Upper lobe of left lung (tissue), 4 donors: Measurements from ENCODE around the gene RPL5.

Experiments
- CTCF ChIP-seq, 6 experiments: fragments of 450-650 bp in 4 of 6; fragments of 200-600 bp in 2 of 6; sonication (generic) in 2 of 6; IDR thresholded peaks; one replicate each; pipeline ENCODE4 v1.5.1; 2016 to 2019; ENCODE audit warnings: antibody characterized with exemption in 6 of 6
- POLR2A ChIP-seq, 4 donors: fragments of 450-650 bp; IDR thresholded peaks; one replicate each; pipeline ENCODE4 v1.5.1; 2016 to 2017; ENCODE audit warnings: antibody characterized with exemption in 4 of 4, mild to moderate bottlenecking in 2 of 4

DNA sequence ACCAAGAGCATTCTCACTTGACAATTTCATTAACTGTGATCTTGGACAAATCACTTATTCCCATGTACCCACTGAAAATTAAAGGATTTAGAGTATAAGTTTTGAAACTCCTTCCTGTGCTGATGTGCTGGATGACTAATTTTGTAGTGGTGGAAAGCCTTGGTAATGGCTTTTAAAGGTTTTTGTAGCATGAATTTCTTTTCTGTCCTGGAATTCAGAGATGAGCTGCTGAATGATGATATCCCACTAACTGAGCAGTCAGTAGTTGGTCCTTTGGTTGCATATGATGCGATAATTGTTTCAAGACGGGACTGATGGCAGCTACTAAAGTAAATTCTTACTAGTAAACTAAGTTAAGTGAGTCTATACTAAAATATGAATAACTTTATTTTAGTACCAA lies 5.2 kb downstream of the RPL5 start:
- no peak for TF ChIP-seq POLR2A (IDR thresholded peaks at IDR 0.05)
- TF ChIP-seq CTCF (IDR thresholded peaks at IDR 0.05) = no peak
